K562 (cell line): ENCODE results near the gene RASGRP4. TPM values are rescaled to one million over a fixed set of nuclear protein-coding genes. Genes with fewer than 3 reads are reported as not detected.

Experiments used
- ATF7 ChIP-seq: fragments of 450-650 bp; IDR thresholded peaks from 2 replicates; pipeline ENCODE4 v1.7.1; 2014; ENCODE audit warnings: mild to moderate bottlenecking, moderate library complexity
- FOXJ2 ChIP-seq: fragments of 200-800 bp; sonication (Bioruptor generic); IDR thresholded peaks from 2 replicates; pipeline ENCODE4 v1.6.1; 2016; ENCODE audit warnings: missing genetic modification characterization, missing compliant biosample characterization
- GABPA ChIP-seq: fragments of 200-800 bp; sonication (Bioruptor generic); conservative IDR thresholded peaks from 2 replicates; pipeline ENCODE4 v1.6.1; 2016; ENCODE audit warnings: low read depth, missing genetic modification characterization, missing compliant biosample characterization
- HDAC1 ChIP-seq, 2 experiments: fragments of 450-650 bp; IDR thresholded peaks; 2 replicates each; pipeline ENCODE4 v1.6.1; 2016 to 2017; ENCODE audit warnings: inconsistent platforms in 1 of 2, mild to moderate bottlenecking in 1 of 2, moderate library complexity in 1 of 2
- HDAC3 ChIP-seq: fragments of 450-650 bp; IDR thresholded peaks from 2 replicates; pipeline ENCODE4 v1.6.1; 2018; ENCODE audit warnings: borderline replicate concordance, mild to moderate bottlenecking, moderate library complexity; ENCODE audit not compliant: partially characterized antibody
- IFI16 ChIP-seq: fragments of 250-450 bp; sonication (Bioruptor Pico); IDR thresholded peaks from 2 replicates; pipeline ENCODE4 v2.1.2; 2022; ENCODE audit warnings: mild to moderate bottlenecking, inconsistent platforms
- LCOR ChIP-seq: sonication (generic); formaldehyde crosslinking; IDR thresholded peaks from 2 replicates; pipeline ENCODE4 v1.8.0; 2022; ENCODE audit warnings: mild to moderate bottlenecking, missing genetic modification reagents
- NCOA2 ChIP-seq, 2 experiments: fragments of 450-650 bp; IDR thresholded peaks; 2 replicates each; pipeline ENCODE4 v1.6.1; 2018; ENCODE audit warnings: mild to moderate bottlenecking in 2 of 2, moderate library complexity in 1 of 2; ENCODE audit not compliant: partially characterized antibody in 2 of 2
- RBM15 ChIP-seq: fragments of 200-400 bp; formaldehyde crosslinking; IDR thresholded peaks from 2 replicates; pipeline ENCODE4 v1.6.1; 2018; ENCODE audit warnings: mild to moderate bottlenecking, low read length, moderate library complexity; ENCODE audit not compliant: insufficient read depth
- SIN3A ChIP-seq, 2 experiments: fragments of 150-350 bp in 1 of 2; IDR thresholded peaks; 2 replicates each; pipeline ENCODE4 v1.6.1; 2011 to 2016; ENCODE audit warnings: borderline replicate concordance in 2 of 2, low read depth in 2 of 2, low read length in 2 of 2, mild to moderate bottlenecking in 2 of 2, moderate library complexity in 2 of 2; ENCODE audit not compliant: control insufficient read depth in 1 of 2
- TAF9B ChIP-seq: fragments of 450-650 bp; IDR thresholded peaks from 2 replicates; pipeline ENCODE4 v1.6.1; 2018; ENCODE audit warnings: mild to moderate bottlenecking; ENCODE audit not compliant: partially characterized antibody
- TARDBP ChIP-seq: fragments of 450-650 bp; IDR thresholded peaks from 2 replicates; pipeline ENCODE4 v1.6.1; 2016
- TEAD4 ChIP-seq, 2 experiments: sonication (generic) in 1 of 2; formaldehyde crosslinking in 1 of 2; IDR thresholded peaks; 2 replicates each; pipeline versions ENCODE4 v1.6.1 to v1.8.0; 2012 to 2022; ENCODE audit warnings: borderline replicate concordance in 1 of 2, inconsistent platforms in 1 of 2, low read length in 1 of 2, mild to moderate bottlenecking in 1 of 2, missing genetic modification reagents in 1 of 2
- ZFP1 ChIP-seq: fragments of 450-650 bp; formaldehyde crosslinking; IDR thresholded peaks from 2 replicates; pipeline ENCODE4 v1.4.0; 2020; ENCODE audit warnings: mild to moderate bottlenecking, mixed read lengths
- ZNF124 ChIP-seq: sonication (generic); formaldehyde crosslinking; IDR thresholded peaks from 2 replicates; pipeline ENCODE4 v1.8.1; 2022; ENCODE audit warnings: missing genetic modification reagents
- ZNF696 ChIP-seq: fragments of 250-450 bp; sonication (Bioruptor Pico); conservative IDR thresholded peaks from 2 replicates; pipeline ENCODE4 v1.4.0; 2020; ENCODE audit warnings: mild to moderate bottlenecking, moderate library complexity
- ZNF699 ChIP-seq: fragments of 250-450 bp; sonication (Bioruptor Pico); IDR thresholded peaks from 2 replicates; pipeline ENCODE4 v1.8.0; 2021; ENCODE audit warnings: mild to moderate bottlenecking, moderate library complexity; ENCODE audit not compliant: insufficient replicate concordance
- polyA plus RNA-seq, 8 experiments: library from polyadenylated mRNA; depleted of rRNA in 4 of 8; stranded (reverse) in 5 of 8; unstranded in 3 of 8; fragments of >200 nt; fragmentation: Nextera tagmentation in 2 of 8; fragmentation: Illumina TruSeq in 1 of 8; extraction: Ambion mirVana in 2 of 8; extraction: Trizol in 1 of 8; gene quantifications; 2 replicates each; pipeline versions ENCODE4 v1.2.1 to v1.2.3, GENCODE V29; 2011 to 2014; ENCODE audit warnings: inconsistent platforms in 1 of 8, missing spikeins in 1 of 8
- total RNA-seq, 7 experiments: library from RNA; depleted of rRNA in 6 of 7; stranded (reverse); fragments of >200 nt in 6 of 7; fragmentation: Illumina TruSeq in 2 of 7; extraction: Trizol in 2 of 7; gene quantifications; 2 replicates each; pipeline versions ENCODE4 v1.2.1 to v1.2.3, GENCODE V29; 2011 to 2021; ENCODE audit warnings: low replicate concordance in 1 of 7
- TF ChIP-seq, protein P1 (sequence below), 3 experiments: fragments of 200-800 bp in 1 of 3; fragments of 250-450 bp in 1 of 3; fragments of 450-650 bp in 1 of 3; sonication (Bioruptor Pico) in 1 of 3; sonication (Bioruptor generic) in 1 of 3; formaldehyde crosslinking in 1 of 3; IDR thresholded peaks; 2 replicates each; pipeline versions ENCODE4 v1.6.1 to v1.8.0; 2016 to 2022; ENCODE audit warnings: mild to moderate bottlenecking in 2 of 3, missing genetic modification characterization in 2 of 3, missing compliant biosample characterization in 1 of 3, moderate library complexity in 1 of 3
- TF ChIP-seq, protein P2 (sequence below): fragments of 450-650 bp; formaldehyde crosslinking; IDR thresholded peaks from 2 replicates; pipeline ENCODE4 v1.4.0; 2022; ENCODE audit warnings: missing genetic modification characterization
- TF ChIP-seq, protein P3 (sequence below): fragments of 450-650 bp; formaldehyde crosslinking; conservative IDR thresholded peaks from 2 replicates; pipeline ENCODE4 v1.4.0; 2022; ENCODE audit warnings: mild to moderate bottlenecking, missing genetic modification characterization

RASGRP4 gene
- total and polyA plus RNA-seq, 9 of the 15 experiments (the other 6 are each of a cell fraction or from before 2014, with no cell fraction given) = 0.39 to 4.6 (median 3.8) TPM

DNA sequence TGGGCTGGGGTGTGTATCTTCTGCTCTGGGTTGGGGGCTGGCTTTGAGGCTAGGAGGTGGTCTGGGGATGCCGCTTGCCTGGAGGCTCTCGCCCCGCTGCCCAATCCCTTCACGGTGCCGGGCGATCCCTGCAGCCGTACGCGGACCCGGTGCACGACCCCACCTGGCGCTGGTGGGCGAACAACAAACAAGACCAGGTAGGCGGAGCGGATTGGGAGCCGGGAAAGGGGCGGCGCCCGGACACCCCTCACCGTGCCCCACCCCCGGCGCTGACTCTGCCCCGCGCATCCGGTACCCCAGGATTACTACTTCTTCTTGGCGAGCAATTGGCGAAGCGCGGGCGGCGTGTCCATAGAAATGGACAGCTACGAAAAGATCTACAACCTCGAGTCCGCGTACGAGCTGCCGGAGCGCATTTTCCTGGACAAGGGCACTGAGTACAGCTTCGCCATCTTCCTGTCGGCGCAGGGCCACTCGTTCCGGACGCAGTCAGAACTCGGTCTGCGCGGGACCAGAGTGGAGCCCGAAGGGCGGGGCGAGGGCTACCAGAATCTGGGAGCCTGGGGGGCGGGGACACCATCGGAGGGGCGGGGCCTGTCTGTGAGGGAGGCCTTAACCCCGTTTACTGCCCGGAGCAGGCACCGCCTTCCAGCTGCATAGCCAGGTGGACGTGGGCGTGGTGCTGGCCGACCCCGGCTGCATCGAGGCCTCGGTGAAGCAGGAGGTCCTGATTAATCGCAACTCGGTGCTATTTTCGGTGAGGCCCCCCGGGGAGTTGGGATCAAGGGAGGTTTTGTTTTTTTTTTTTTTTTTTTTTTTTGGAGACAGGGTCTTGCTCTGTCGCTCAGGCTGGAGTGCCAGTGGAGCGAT is 63.7 kb downstream of the RASGRP4 start (continued):
- TF ChIP-seq, protein P1, sequence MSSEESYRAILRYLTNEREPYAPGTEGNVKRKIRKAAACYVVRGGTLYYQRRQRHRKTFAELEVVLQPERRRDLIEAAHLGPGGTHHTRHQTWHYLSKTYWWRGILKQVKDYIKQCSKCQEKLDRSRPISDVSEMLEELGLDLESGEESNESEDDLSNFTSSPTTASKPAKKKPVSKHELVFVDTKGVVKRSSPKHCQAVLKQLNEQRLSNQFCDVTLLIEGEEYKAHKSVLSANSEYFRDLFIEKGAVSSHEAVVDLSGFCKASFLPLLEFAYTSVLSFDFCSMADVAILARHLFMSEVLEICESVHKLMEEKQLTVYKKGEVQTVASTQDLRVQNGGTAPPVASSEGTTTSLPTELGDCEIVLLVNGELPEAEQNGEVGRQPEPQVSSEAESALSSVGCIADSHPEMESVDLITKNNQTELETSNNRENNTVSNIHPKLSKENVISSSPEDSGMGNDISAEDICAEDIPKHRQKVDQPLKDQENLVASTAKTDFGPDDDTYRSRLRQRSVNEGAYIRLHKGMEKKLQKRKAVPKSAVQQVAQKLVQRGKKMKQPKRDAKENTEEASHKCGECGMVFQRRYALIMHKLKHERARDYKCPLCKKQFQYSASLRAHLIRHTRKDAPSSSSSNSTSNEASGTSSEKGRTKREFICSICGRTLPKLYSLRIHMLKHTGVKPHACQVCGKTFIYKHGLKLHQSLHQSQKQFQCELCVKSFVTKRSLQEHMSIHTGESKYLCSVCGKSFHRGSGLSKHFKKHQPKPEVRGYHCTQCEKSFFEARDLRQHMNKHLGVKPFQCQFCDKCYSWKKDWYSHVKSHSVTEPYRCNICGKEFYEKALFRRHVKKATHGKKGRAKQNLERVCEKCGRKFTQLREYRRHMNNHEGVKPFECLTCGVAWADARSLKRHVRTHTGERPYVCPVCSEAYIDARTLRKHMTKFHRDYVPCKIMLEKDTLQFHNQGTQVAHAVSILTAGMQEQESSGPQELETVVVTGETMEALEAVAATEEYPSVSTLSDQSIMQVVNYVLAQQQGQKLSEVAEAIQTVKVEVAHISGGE (CRISPR knock-in tag; IDR thresholded peaks at IDR 0.05) = 0 out of 6 replicates have a peak, but pooled peaks of 1 of the 3 experiments have one; percentile 30
- no peak for TF ChIP-seq ATF7
- TF ChIP-seq, protein P2, sequence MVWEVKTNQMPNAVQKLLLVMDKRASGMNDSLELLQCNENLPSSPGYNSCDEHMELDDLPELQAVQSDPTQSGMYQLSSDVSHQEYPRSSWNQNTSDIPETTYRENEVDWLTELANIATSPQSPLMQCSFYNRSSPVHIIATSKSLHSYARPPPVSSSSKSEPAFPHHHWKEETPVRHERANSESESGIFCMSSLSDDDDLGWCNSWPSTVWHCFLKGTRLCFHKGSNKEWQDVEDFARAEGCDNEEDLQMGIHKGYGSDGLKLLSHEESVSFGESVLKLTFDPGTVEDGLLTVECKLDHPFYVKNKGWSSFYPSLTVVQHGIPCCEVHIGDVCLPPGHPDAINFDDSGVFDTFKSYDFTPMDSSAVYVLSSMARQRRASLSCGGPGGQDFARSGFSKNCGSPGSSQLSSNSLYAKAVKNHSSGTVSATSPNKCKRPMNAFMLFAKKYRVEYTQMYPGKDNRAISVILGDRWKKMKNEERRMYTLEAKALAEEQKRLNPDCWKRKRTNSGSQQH (CRISPR knock-in tag) = no peak
- TF ChIP-seq ZNF696 (CRISPR knock-in tag) = no peak
- no peak for TF ChIP-seq LCOR (CRISPR knock-in tag)
- TF ChIP-seq FOXJ2 (tag) = no peak
- TF ChIP-seq HDAC1 (IDR thresholded peaks at IDR 0.05) = peak in 1 of 2 experiments; percentile 68; a peak in 1 of 4 replicates
- no peak for TF ChIP-seq HDAC3
- peak; percentile 44; the same call in 1 of the 2 replicates for TF ChIP-seq GABPA (tag)
- no peak for TF ChIP-seq ZNF699 (CRISPR knock-in tag)
- no peak for TF ChIP-seq TAF9B
- no peak for TF ChIP-seq ZNF124 (CRISPR knock-in tag)
- no peak for TF ChIP-seq NCOA2 (IDR thresholded peaks at IDR 0.05; ENCODE audit: partially characterized antibody in 2 of 2)
- TF ChIP-seq, protein P3, sequence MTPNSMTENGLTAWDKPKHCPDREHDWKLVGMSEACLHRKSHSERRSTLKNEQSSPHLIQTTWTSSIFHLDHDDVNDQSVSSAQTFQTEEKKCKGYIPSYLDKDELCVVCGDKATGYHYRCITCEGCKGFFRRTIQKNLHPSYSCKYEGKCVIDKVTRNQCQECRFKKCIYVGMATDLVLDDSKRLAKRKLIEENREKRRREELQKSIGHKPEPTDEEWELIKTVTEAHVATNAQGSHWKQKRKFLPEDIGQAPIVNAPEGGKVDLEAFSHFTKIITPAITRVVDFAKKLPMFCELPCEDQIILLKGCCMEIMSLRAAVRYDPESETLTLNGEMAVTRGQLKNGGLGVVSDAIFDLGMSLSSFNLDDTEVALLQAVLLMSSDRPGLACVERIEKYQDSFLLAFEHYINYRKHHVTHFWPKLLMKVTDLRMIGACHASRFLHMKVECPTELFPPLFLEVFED (CRISPR knock-in tag) = no peak
- no peak for TF ChIP-seq TEAD4 (IDR thresholded peaks at IDR 0.05; ENCODE audit: low read length)
- no peak for TF ChIP-seq TEAD4 (CRISPR knock-in tag; IDR thresholded peaks at IDR 0.05; ENCODE audit: borderline replicate concordance)
- TF ChIP-seq IFI16 (CRISPR knock-in tag) = no peak
- TF ChIP-seq RBM15 = no peak
- TF ChIP-seq ZFP1 (CRISPR knock-in tag) = no peak
- peak in 1 of 2 experiments; percentile 7; a peak in 1 of 4 replicates for TF ChIP-seq SIN3A (IDR thresholded peaks at IDR 0.05; ENCODE audit: borderline replicate concordance in 2 of 2, control insufficient read depth in 1 of 2, low read depth in 2 of 2, low read length in 2 of 2)
- no peak for TF ChIP-seq TARDBP
